ENCODE measurements around the gene FA2H. TPM values are rescaled to one million over a fixed set of nuclear protein-coding genes. Genes with fewer than 3 reads are reported as not detected.

The FA2H gene
- total RNA-seq, 4 donors from 2014 or later: not detected

GRCh38 chr16:74738816-74739215 is 35.8 kb downstream of the FA2H start:
- intact Hi-C loops (cut with DNase I; ENCODE audit: low total_unique reads): no loop called here
- H3K27me3 ChIP-seq: no peaks in the 10 kb centered on the region
- H3K27ac ChIP-seq: no peak overlapping the region
- no peak for TF ChIP-seq POLR2A (IDR thresholded peaks at IDR 0.05)
- no peak for TF ChIP-seq CTCF (IDR thresholded peaks at IDR 0.05)
- DNase-seq: no peak
- H3K9me3 ChIP-seq: no peaks in the 10 kb centered on the region
- no peak overlapping the region for H3K4me3 ChIP-seq
- H3K4me1 ChIP-seq: no peaks in the 10 kb centered on the region
- no peaks in the 10 kb centered on the region for H3K36me3 ChIP-seq

DNA sequence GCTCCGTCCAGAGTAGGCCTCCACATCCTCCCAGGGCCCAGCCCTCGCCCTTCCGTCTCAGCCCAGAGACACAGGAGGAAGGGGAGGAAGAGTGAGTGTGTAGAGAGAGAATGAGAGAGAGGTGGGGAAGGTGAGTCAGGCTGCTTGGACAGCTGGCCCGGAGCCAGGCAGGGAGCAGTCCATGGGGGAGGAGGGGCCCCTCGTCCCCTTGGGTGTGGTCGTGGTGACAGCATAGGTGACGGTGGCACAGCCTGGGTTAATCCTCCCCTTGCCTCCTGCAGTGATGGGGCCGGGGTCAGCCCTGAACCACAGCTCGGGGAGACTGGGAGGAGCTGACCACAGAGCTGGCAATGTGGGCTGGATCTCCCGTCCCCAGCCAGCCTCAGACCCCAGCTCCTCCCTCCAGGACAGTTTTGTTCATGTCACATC is 36.5 kb downstream of the FA2H start:
- intact Hi-C loops (cut with DNase I; ENCODE audit: low total_unique reads): no loop called here
- H3K4me3 ChIP-seq: no peak overlapping the region
- no peaks in the 10 kb centered on the region for H3K4me1 ChIP-seq
- H3K36me3 ChIP-seq: no peaks in the 10 kb centered on the region
- H3K9me3 ChIP-seq: no peaks in the 10 kb centered on the region
- TF ChIP-seq POLR2A (IDR thresholded peaks at IDR 0.05) (no peak), CTCF (IDR thresholded peaks at IDR 0.05) (no peak)
- H3K27me3 ChIP-seq: no peaks in the 10 kb centered on the region
- DNase-seq: no peak
- H3K27ac ChIP-seq: no peak overlapping the region

DNA sequence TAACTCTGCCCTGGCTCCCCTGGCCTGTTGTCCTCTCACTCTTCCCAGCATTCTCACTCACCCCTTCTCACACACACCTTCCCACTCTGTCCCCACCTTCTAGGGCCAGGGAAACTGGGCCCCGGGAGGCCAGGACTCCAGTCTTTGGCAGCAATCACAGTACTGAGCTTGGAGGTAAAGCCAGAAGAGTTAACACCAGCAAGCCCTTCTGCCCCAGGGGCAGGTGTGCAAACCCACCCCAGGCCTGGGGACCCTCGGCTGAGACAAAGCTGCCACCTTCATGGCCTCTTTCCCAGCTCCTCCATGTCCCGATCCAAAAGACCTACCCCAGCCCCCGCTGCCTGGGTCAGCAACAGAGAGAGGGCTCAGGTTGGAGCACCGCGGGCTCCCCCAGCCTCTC is 37.1 kb downstream of the FA2H start:
- H3K4me3 ChIP-seq: no peak overlapping the region
- no peaks in the 10 kb centered on the region for H3K4me1 ChIP-seq
- H3K9me3 ChIP-seq: no peaks in the 10 kb centered on the region
- TF ChIP-seq POLR2A (IDR thresholded peaks at IDR 0.05): no peak
- H3K27me3 ChIP-seq: no peaks in the 10 kb centered on the region
- DNase-seq: no peak
- intact Hi-C loops (cut with DNase I; ENCODE audit: low total_unique reads): no loop called here
- H3K27ac ChIP-seq: no peak overlapping the region
- no peaks in the 10 kb centered on the region for H3K36me3 ChIP-seq

DNA sequence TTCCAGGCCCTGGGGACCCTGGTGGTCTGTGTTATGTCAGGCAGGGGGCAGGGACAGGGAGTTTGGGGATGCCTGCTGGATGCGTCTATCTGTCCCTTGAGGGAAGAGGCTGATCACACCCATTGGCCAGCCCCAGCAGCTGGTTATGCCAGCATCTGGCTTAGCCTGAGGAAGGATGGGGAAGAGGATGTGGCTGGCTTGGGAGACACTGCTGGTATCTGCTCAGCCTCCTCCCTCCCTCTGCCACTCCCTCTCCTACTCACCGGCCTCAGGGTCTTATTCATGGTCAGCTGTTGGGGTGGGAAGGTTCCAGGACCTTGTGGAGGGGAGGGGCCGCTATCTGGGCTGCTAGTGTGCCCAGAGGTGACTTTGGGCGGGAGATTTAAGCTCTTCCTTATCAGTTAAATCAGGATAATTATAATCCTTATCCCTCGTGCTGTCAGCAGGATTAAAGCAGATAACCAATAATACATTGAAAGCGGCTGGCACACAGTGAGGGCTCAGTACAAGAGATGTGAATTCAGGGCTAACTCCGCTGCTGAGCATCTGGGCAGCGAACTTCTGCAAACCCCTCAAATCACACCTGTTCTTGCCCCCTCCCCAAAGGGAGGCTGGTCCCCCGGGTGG is 38.0 kb downstream of the FA2H start:
- intact Hi-C loops (cut with DNase I; ENCODE audit: low total_unique reads): no loop called here

DNA sequence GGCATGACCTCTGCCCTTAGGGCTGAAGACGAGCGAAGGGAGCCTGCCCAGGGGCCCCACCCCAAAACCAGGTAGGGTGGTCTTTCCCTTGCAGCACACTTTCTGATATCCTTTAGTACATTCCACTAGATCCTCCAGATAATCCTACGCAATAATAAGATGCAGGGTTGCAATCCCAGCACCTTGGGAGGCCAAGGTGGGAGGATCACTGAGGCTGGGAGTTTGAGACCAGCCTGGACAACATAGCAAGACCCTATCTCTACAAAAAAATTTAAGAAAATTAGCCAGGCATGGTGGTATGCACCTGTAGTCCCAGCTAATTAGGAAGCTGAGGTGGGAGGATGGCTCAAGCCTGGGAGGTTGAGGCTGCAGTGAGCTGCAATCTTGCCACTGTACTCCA is 39.1 kb downstream of the FA2H start:
- TF ChIP-seq CTCF (IDR thresholded peaks at IDR 0.05): no peak
- no peak for TF ChIP-seq POLR2A (IDR thresholded peaks at IDR 0.05)
- Histone ChIP-seq H3K27me3 (no peaks in the 10 kb centered on the region), H3K4me3 (no peak overlapping the region), H3K9me3 (no peaks in the 10 kb centered on the region), H3K36me3 (no peaks in the 10 kb centered on the region), H3K27ac (no peak overlapping the region), H3K4me1 (no peaks in the 10 kb centered on the region)
- intact Hi-C loops (cut with DNase I; ENCODE audit: low total_unique reads): no loop called here
- DNase-seq: no peak

More for the DNA sequence above, 38.0 kb downstream of the FA2H start:
- no peaks in the 10 kb centered on the region for H3K9me3 ChIP-seq
- DNase-seq: no peak
- no peak overlapping the region for H3K27ac ChIP-seq
- no peak overlapping the region for H3K4me3 ChIP-seq
- TF ChIP-seq POLR2A (IDR thresholded peaks at IDR 0.05): no peak
- TF ChIP-seq CTCF (IDR thresholded peaks at IDR 0.05): no peak
- H3K36me3 ChIP-seq: no peaks in the 10 kb centered on the region
- H3K4me1 ChIP-seq: no peaks in the 10 kb centered on the region
- H3K27me3 ChIP-seq: no peaks in the 10 kb centered on the region

DNA sequence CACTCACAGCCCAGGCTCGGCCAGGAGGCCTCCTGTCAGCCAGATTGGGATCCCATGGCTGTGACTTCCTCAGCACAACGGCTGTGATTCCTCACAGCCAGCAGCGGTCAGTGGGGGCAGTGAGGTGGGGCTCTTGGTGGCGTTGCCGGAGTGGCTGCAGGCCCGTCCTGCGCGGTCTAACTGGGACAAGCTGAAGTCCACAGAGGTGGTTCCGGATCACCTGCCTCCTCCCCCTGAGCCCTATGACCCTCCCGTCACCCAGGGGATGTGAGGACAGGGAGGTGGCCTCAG is 39.5 kb downstream of the FA2H start:
- intact Hi-C loops (cut with DNase I; ENCODE audit: low total_unique reads): no loop called here
- TF ChIP-seq CTCF (IDR thresholded peaks at IDR 0.05) (no peak), POLR2A (IDR thresholded peaks at IDR 0.05) (no peak)
- Histone ChIP-seq H3K27me3 (no peaks in the 10 kb centered on the region), H3K4me3 (no peak overlapping the region), H3K36me3 (no peaks in the 10 kb centered on the region), H3K4me1 (no peaks in the 10 kb centered on the region), H3K9me3 (no peaks in the 10 kb centered on the region), H3K27ac (no peak overlapping the region)
- no peak for DNase-seq
